ENCODE data around the gene RDX. TPM values are rescaled to one million over a fixed set of nuclear protein-coding genes. Genes with fewer than 3 reads are reported as not detected.
"Not testable (repeated sequence)": the region's sequence is repeated elsewhere in the genome, so short reads cannot be mapped to it uniquely, and the experiment has no call there.

RDX gene
- total and polyA plus RNA-seq, 4 experiments from 2014 or later: 14.3 to 26.5 (median 20.5) TPM

DNA sequence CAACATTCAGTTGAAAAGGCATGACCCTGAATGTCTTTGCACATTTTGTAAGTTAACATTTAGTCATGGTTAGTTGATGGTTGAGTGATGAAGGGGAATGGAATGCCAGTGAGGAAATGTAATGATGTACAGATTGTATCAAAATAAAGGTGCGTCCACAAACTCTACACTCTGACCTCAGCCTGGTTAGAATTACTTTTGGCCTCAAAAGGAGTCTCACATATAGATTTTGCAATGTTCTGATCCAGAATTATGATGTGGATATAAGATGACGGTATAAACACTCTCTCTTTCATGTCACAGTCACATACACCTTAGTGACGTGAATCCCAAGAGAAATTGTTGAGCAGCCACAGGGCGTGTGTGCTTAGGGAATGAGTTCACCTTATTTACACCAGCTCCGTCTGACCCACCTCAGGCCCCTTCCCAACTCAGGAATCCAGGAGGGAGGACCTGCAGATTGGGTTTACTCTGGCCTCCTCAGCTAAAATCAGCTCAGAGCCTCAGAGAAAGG, 100.1 kb downstream of the RDX start:
- ChIA-PET CTCF (ENCODE audit: partially characterized antibody) (interaction anchor here (1.5 to 14.4 kb wide), 2 partner anchors 172 to 237 kb away, joined by 6 to 166 read pairs; no protein-coding TSS in a partner anchor), POLR2A (ENCODE audit: partially characterized antibody) (no interaction called here)

DNA sequence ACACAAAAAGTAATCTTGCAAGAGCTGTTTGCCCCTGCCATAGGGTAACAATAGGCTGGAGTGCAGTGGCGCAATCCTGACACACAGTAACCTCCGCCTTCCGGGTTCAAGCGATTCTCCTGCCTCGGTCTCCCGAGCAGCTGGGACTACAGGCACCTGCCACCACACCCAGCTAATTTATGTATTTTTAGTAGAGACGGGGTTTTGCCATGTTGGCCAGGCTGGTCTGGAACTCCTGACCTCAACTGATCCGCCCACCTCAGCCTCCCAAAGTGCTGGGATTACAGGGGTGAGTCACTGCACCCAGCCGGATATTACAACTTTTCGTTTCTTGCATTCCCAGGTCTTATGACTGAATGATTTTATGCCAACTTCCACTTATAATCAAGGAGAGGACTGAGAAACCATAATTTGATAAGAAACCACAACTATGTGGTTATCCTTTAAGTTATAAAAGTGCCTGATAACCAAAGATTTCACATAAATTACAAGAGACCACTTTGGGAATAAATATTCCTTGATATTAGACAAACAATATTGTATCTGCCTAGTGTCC, 102.1 kb downstream of the RDX start:
- H3K36me3 Mint-ChIP-seq; H3K4me3 Mint-ChIP-seq; H3K27ac ChIP-seq (ENCODE audit: low read depth, low read length); H3K4me3 ChIP-seq (ENCODE audit: low read length in 2 of 2); H3K9me3 Mint-ChIP-seq; DNase-seq; H3K36me3 ChIP-seq (ENCODE audit: insufficient read depth, low read length); H3K27me3 Mint-ChIP-seq; H3K27me3 ChIP-seq (ENCODE audit: insufficient read depth, low read length); intact Hi-C loops (cut with micrococcal nuclease); H3K9me3 ChIP-seq (ENCODE audit: control insufficient read depth in 1 of 2, low read length in 2 of 2); H3K27ac Mint-ChIP-seq; POLR2A ChIA-PET (ENCODE audit: partially characterized antibody): not testable (repeated sequence)
- peaks cover 12% of the 10 kb centered on the region for H3K4me1 ChIP-seq (ENCODE audit: insufficient read depth, low read length)
- CTCF ChIA-PET (ENCODE audit: partially characterized antibody): interaction anchor here (1.8 to 14.4 kb wide), 2 partner anchors 174 to 239 kb away, joined by 5 to 166 read pairs; no protein-coding TSS in a partner anchor
- H3K4me1 Mint-ChIP-seq: peaks cover 10 to 19% (median 12%) of the 10 kb centered on the region in 4 donors

More for the DNA sequence above, 100.1 kb downstream of the RDX start:
- H3K4me1 Mint-ChIP-seq: peaks cover 10 to 19% (median 12%) of the 10 kb centered on the region in 4 donors
- Histone ChIP-seq H3K27me3 (ENCODE audit: insufficient read depth, low read length) (no peaks in the 10 kb centered on the region), H3K4me3 (ENCODE audit: low read length in 2 of 2) (no peak overlapping the region), H3K9me3 (ENCODE audit: control insufficient read depth in 1 of 2, low read length in 2 of 2) (no peaks in the 10 kb centered on the region), H3K36me3 (ENCODE audit: insufficient read depth, low read length) (no peaks in the 10 kb centered on the region), H3K27ac (ENCODE audit: low read depth, low read length) (no peak overlapping the region), H3K4me1 (ENCODE audit: insufficient read depth, low read length) (peaks cover 12% of the 10 kb centered on the region)
- DNase-seq: no peak
- H3K4me3 Mint-ChIP-seq: no peak overlapping the region
- peaks cover 0 to under 1% of the 10 kb centered on the region in 2 donors for H3K27me3 Mint-ChIP-seq
- H3K27ac Mint-ChIP-seq: no peak overlapping the region
- intact Hi-C loops (cut with micrococcal nuclease): no loop called here
- H3K36me3 Mint-ChIP-seq: no peaks in the 10 kb centered on the region
- H3K9me3 Mint-ChIP-seq: no peaks in the 10 kb centered on the region

GRCh38 chr11:110192604-110193282, 103.7 kb downstream of the RDX start:
- intact Hi-C loops (cut with micrococcal nuclease): not testable (repeated sequence)
- H3K4me3 Mint-ChIP-seq: peak overlapping the region in 3 of 8 donors; percentile 2 to 45 (median 15)

GRCh38 chr11:110190885-110191284, 105.5 kb downstream of the RDX start:
- Mint-ChIP-seq H3K27ac (no peak overlapping the region), H3K4me1 (peaks cover 10 to 19% (median 12%) of the 10 kb centered on the region in 4 donors), H3K27me3 (peaks cover 2 to 4% of the 10 kb centered on the region in 2 donors), H3K36me3 (no peaks in the 10 kb centered on the region), H3K4me3 (no peak overlapping the region), H3K9me3 (peaks cover 0 to 2% (median 0%) of the 10 kb centered on the region in 8 donors)
- Histone ChIP-seq H3K9me3 (ENCODE audit: control insufficient read depth in 1 of 2, low read length in 2 of 2) (no peaks in the 10 kb centered on the region), H3K27ac (ENCODE audit: low read depth, low read length) (no peak overlapping the region), H3K27me3 (ENCODE audit: insufficient read depth, low read length) (no peaks in the 10 kb centered on the region), H3K4me3 (ENCODE audit: low read length in 2 of 2) (no peak overlapping the region), H3K4me1 (ENCODE audit: insufficient read depth, low read length) (peaks cover 12% of the 10 kb centered on the region), H3K36me3 (ENCODE audit: insufficient read depth, low read length) (no peaks in the 10 kb centered on the region)
- DNase-seq: no peak
- CTCF ChIA-PET (ENCODE audit: partially characterized antibody): interaction anchor here (0.6 to 1.0 kb wide), 2 partner anchors 11 to 1902 kb away, joined by 3 read pairs; no protein-coding TSS in a partner anchor
- POLR2A ChIA-PET (ENCODE audit: partially characterized antibody): interaction anchor here (0.6 kb wide), 1 partner anchor 13 kb away, joined by 3 read pairs; no protein-coding TSS in a partner anchor
- intact Hi-C loops (cut with micrococcal nuclease): no loop called here

More at GRCh38 chr11:110192604-110193282, 103.7 kb downstream of the RDX start:
- DNase-seq: peak in 4 of 5 donors; percentile 24 to 47 (median 32)
- H3K27ac ChIP-seq (ENCODE audit: low read depth, low read length); H3K36me3 ChIP-seq (ENCODE audit: insufficient read depth, low read length); H3K27me3 Mint-ChIP-seq; H3K36me3 Mint-ChIP-seq; H3K9me3 Mint-ChIP-seq; H3K27me3 ChIP-seq (ENCODE audit: insufficient read depth, low read length); H3K9me3 ChIP-seq (ENCODE audit: control insufficient read depth in 1 of 2, low read length in 2 of 2); POLR2A ChIA-PET (ENCODE audit: partially characterized antibody); H3K4me3 ChIP-seq (ENCODE audit: low read length in 2 of 2): not testable (repeated sequence)
- Mint-ChIP-seq H3K27ac (peak overlapping the region in 2 of 7 donors; percentile 32 to 62), H3K4me1 (peaks cover 10 to 19% (median 12%) of the 10 kb centered on the region in 4 donors)
- peaks cover 12% of the 10 kb centered on the region for H3K4me1 ChIP-seq (ENCODE audit: insufficient read depth, low read length)
- CTCF ChIA-PET (ENCODE audit: partially characterized antibody): interaction anchor here (1.4 to 1.8 kb wide), 2 partner anchors 9 to 175 kb away, joined by 3 to 5 read pairs; no protein-coding TSS in a partner anchor

GRCh38 chr11:110187731-110188130, 108.7 kb downstream of the RDX start:
- H3K36me3 Mint-ChIP-seq: no peaks in the 10 kb centered on the region
- intact Hi-C loops (cut with micrococcal nuclease): no loop called here
- ChIA-PET CTCF (ENCODE audit: partially characterized antibody) (interaction anchor here (1.8 kb wide), 1 partner anchor 247 kb away, joined by 4 read pairs; no protein-coding TSS in a partner anchor), POLR2A (ENCODE audit: partially characterized antibody) (no interaction called here)
- no peak overlapping the region for H3K27ac Mint-ChIP-seq
- Histone ChIP-seq H3K27me3 (ENCODE audit: insufficient read depth, low read length) (no peaks in the 10 kb centered on the region), H3K9me3 (ENCODE audit: control insufficient read depth in 1 of 2, low read length in 2 of 2) (no peaks in the 10 kb centered on the region), H3K4me1 (ENCODE audit: insufficient read depth, low read length) (peaks cover 9% of the 10 kb centered on the region), H3K4me3 (ENCODE audit: low read length in 2 of 2) (no peak overlapping the region), H3K27ac (ENCODE audit: low read depth, low read length) (no peak overlapping the region), H3K36me3 (ENCODE audit: insufficient read depth, low read length) (no peaks in the 10 kb centered on the region)
- peaks cover 4 to 6% of the 10 kb centered on the region in 2 donors for H3K27me3 Mint-ChIP-seq
- DNase-seq: no peak
- peaks cover 7 to 10% (median 9%) of the 10 kb centered on the region in 4 donors for H3K4me1 Mint-ChIP-seq
- H3K4me3 Mint-ChIP-seq: no peak overlapping the region
- H3K9me3 Mint-ChIP-seq: peaks cover 0 to 2% (median 0%) of the 10 kb centered on the region in 8 donors

DNA sequence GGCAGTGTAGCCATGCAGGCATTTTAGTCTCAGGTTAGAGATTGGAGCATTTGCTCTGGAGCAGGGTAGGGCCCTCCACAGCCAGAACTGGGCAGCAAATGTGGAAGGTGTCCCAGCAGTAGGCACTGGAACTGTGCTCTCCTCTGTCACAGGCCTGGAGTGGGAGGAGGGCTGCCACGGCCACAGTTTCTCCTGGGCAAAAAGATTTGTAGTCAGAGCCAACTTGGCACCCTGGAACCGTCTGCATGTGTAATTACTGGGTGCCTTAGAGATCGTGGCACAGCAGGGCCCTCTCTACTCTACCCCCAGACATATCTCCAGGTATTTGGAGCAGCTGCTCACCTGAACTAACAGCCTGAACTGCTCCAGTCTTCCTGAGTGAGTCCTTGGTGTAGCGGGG, 109.5 kb downstream of the RDX start:
- Mint-ChIP-seq H3K4me1 (peaks cover under 1 to 1% (median under 1%) of the 10 kb centered on the region in 4 donors), H3K9me3 (peaks cover 0 to 2% (median 0%) of the 10 kb centered on the region in 8 donors), H3K36me3 (no peaks in the 10 kb centered on the region), H3K4me3 (no peak overlapping the region), H3K27ac (no peak overlapping the region), H3K27me3 (peaks cover 4 to 6% of the 10 kb centered on the region in 2 donors)
- no peaks in the 10 kb centered on the region for H3K27me3 ChIP-seq (ENCODE audit: insufficient read depth, low read length)
- no peaks in the 10 kb centered on the region for H3K4me1 ChIP-seq (ENCODE audit: insufficient read depth, low read length)
- ChIA-PET POLR2A (ENCODE audit: partially characterized antibody) (no interaction called here), CTCF (ENCODE audit: partially characterized antibody) (no interaction called here)
- no peak overlapping the region for H3K4me3 ChIP-seq (ENCODE audit: low read length in 2 of 2)
- no peak overlapping the region for H3K27ac ChIP-seq (ENCODE audit: low read depth, low read length)
- H3K9me3 ChIP-seq (ENCODE audit: control insufficient read depth in 1 of 2, low read length in 2 of 2): no peaks in the 10 kb centered on the region
- intact Hi-C loops (cut with micrococcal nuclease): no loop called here
- no peak for DNase-seq
- no peaks in the 10 kb centered on the region for H3K36me3 ChIP-seq (ENCODE audit: insufficient read depth, low read length)

DNA sequence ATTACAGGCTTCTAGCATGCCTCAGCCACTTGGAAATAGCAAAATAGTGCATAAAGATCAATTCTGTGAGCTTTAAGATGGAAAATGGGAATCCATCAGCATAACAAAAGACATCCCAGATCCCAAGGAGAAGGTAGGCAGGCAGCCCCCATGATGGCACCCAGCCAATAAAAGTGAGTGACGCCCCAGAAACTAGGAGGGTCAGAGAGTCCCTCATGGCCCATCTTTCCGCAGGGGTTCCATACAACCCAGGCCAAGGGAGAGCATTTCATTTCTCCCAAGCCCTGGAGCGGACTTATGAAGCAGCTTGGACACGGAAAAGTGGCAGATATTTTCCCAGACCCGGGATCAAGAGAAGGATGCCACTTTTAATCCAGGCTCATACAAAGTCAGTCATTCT, 110.0 kb downstream of the RDX start:
- CTCF ChIA-PET (ENCODE audit: partially characterized antibody): interaction anchor here (1.5 kb wide), 1 partner anchor 11 kb away, joined by 3 read pairs; no protein-coding TSS in a partner anchor
- H3K36me3 Mint-ChIP-seq: no peaks in the 10 kb centered on the region
- Histone ChIP-seq H3K27ac (ENCODE audit: low read depth, low read length) (no peak overlapping the region), H3K4me1 (ENCODE audit: insufficient read depth, low read length) (no peaks in the 10 kb centered on the region), H3K4me3 (ENCODE audit: low read length in 2 of 2) (no peak overlapping the region), H3K27me3 (ENCODE audit: insufficient read depth, low read length) (no peaks in the 10 kb centered on the region), H3K36me3 (ENCODE audit: insufficient read depth, low read length) (no peaks in the 10 kb centered on the region), H3K9me3 (ENCODE audit: control insufficient read depth in 1 of 2, low read length in 2 of 2) (no peaks in the 10 kb centered on the region)
- H3K4me1 Mint-ChIP-seq: no peaks in the 10 kb centered on the region
- peaks cover 4 to 6% of the 10 kb centered on the region in 2 donors for H3K27me3 Mint-ChIP-seq
- peaks cover 0 to 2% (median 0%) of the 10 kb centered on the region in 8 donors for H3K9me3 Mint-ChIP-seq
- intact Hi-C loops (cut with micrococcal nuclease): no loop called here
- no peak for DNase-seq
- POLR2A ChIA-PET (ENCODE audit: partially characterized antibody): no interaction called here
- no peak overlapping the region for H3K27ac Mint-ChIP-seq
- no peak overlapping the region for H3K4me3 Mint-ChIP-seq
